HEK293 (cell line): ENCODE data around the gene REC8.
A peak's percentile ranks its signal among the peaks of the same experiment; 100 is the strongest.

Experiments used
- BCL11A ChIP-seq: fragments of 450-650 bp; formaldehyde crosslinking; IDR thresholded peaks from 2 replicates; pipeline ENCODE4 v1.5.1; 2016; ENCODE audit warnings: low read depth, missing biosample characterization, missing genetic modification characterization
- BCL6B ChIP-seq: fragments of 450-650 bp; formaldehyde crosslinking; IDR thresholded peaks from 2 replicates; pipeline ENCODE4 v1.5.1; 2017; ENCODE audit warnings: missing biosample characterization, missing genetic modification characterization
- ELK4 ChIP-seq: IDR thresholded peaks from 2 replicates; pipeline ENCODE4 v1.6.1; 2011; ENCODE audit warnings: mild to moderate bottlenecking, low read depth, low read length, borderline replicate concordance
- FEZF1 ChIP-seq: fragments of 450-650 bp; formaldehyde crosslinking; IDR thresholded peaks from 2 replicates; pipeline ENCODE4 v1.5.1; 2016; ENCODE audit warnings: missing biosample characterization, missing genetic modification characterization
- KLF10 ChIP-seq: fragments of 450-650 bp; IDR thresholded peaks from 2 replicates; pipeline ENCODE4 v1.5.1; 2018; ENCODE audit warnings: missing biosample characterization, mild to moderate bottlenecking, missing genetic modification characterization
- KLF16 ChIP-seq: fragments of 450-650 bp; formaldehyde crosslinking; IDR thresholded peaks from 2 replicates; pipeline ENCODE4 v1.5.1; 2017; ENCODE audit warnings: missing biosample characterization, missing genetic modification characterization
- KLF9 ChIP-seq: fragments of 450-650 bp; formaldehyde crosslinking; IDR thresholded peaks from 2 replicates; pipeline ENCODE4 v1.5.1; 2016; ENCODE audit warnings: missing biosample characterization, missing genetic modification characterization, low read depth
- RBAK ChIP-seq: fragments of 450-650 bp; formaldehyde crosslinking; IDR thresholded peaks from 2 replicates; pipeline ENCODE4 v1.5.1; 2016; ENCODE audit warnings: missing biosample characterization, missing genetic modification characterization
- SCRT2 ChIP-seq: fragments of 450-650 bp; formaldehyde crosslinking; IDR thresholded peaks from 2 replicates; pipeline ENCODE4 v1.5.1; 2016; ENCODE audit warnings: missing biosample characterization, missing genetic modification characterization
- YY2 ChIP-seq: fragments of 450-650 bp; formaldehyde crosslinking; IDR thresholded peaks from 2 replicates; pipeline ENCODE4 v1.5.1; 2016; ENCODE audit warnings: missing biosample characterization, missing genetic modification characterization
- ZBTB11 ChIP-seq: fragments of 450-650 bp; formaldehyde crosslinking; conservative IDR thresholded peaks from 2 replicates; pipeline ENCODE4 v1.5.1; 2016; ENCODE audit warnings: low read depth, missing biosample characterization, missing genetic modification characterization
- ZBTB8A ChIP-seq: fragments of 450-650 bp; formaldehyde crosslinking; IDR thresholded peaks from 2 replicates; pipeline ENCODE4 v1.5.1; 2016; ENCODE audit warnings: missing biosample characterization, missing genetic modification characterization
- ZNF146 ChIP-seq: fragments of 450-650 bp; formaldehyde crosslinking; IDR thresholded peaks from 2 replicates; pipeline ENCODE4 v1.5.1; 2016; ENCODE audit warnings: missing biosample characterization, missing genetic modification characterization
- ZNF175 ChIP-seq: fragments of 450-650 bp; formaldehyde crosslinking; IDR thresholded peaks from 2 replicates; pipeline ENCODE4 v1.5.1; 2016; ENCODE audit warnings: missing biosample characterization, missing genetic modification characterization
- ZNF2 ChIP-seq: fragments of 450-650 bp; formaldehyde crosslinking; IDR thresholded peaks from 2 replicates; pipeline ENCODE4 v1.5.1; 2016; ENCODE audit warnings: missing biosample characterization, missing genetic modification characterization
- ZNF202 ChIP-seq: fragments of 450-650 bp; formaldehyde crosslinking; IDR thresholded peaks from 2 replicates; pipeline ENCODE4 v1.5.1; 2016; ENCODE audit warnings: missing biosample characterization, missing genetic modification characterization, borderline replicate concordance
- ZNF350 ChIP-seq: fragments of 450-650 bp; formaldehyde crosslinking; IDR thresholded peaks from 2 replicates; pipeline ENCODE4 v1.5.0; 2017; ENCODE audit warnings: missing biosample characterization, mild to moderate bottlenecking, missing genetic modification characterization
- ZNF423 ChIP-seq: fragments of 450-650 bp; formaldehyde crosslinking; IDR thresholded peaks from 2 replicates; pipeline ENCODE4 v1.5.1; 2016; ENCODE audit warnings: missing biosample characterization, missing genetic modification characterization
- ZNF433 ChIP-seq: fragments of 450-650 bp; formaldehyde crosslinking; IDR thresholded peaks from 2 replicates; pipeline ENCODE4 v1.5.1; 2016; ENCODE audit warnings: missing biosample characterization, missing genetic modification characterization, low read depth
- ZNF473 ChIP-seq: fragments of 450-650 bp; formaldehyde crosslinking; IDR thresholded peaks from 2 replicates; pipeline ENCODE4 v1.5.1; 2017; ENCODE audit warnings: missing biosample characterization, missing genetic modification characterization
- ZNF600 ChIP-seq: fragments of 450-650 bp; formaldehyde crosslinking; IDR thresholded peaks from 2 replicates; pipeline ENCODE4 v1.5.1; 2016; ENCODE audit warnings: missing biosample characterization, missing genetic modification characterization
- ZNF629 ChIP-seq: fragments of 450-650 bp; formaldehyde crosslinking; IDR thresholded peaks from 2 replicates; pipeline ENCODE4 v1.5.1; 2017; ENCODE audit warnings: missing biosample characterization, missing genetic modification characterization
- ZNF639 ChIP-seq: fragments of 450-650 bp; formaldehyde crosslinking; IDR thresholded peaks from 2 replicates; pipeline ENCODE4 v1.5.1; 2016; ENCODE audit warnings: missing biosample characterization, missing genetic modification characterization
- ZNF654 ChIP-seq: fragments of 450-650 bp; formaldehyde crosslinking; IDR thresholded peaks from 2 replicates; pipeline ENCODE4 v1.5.1; 2016; ENCODE audit warnings: low read depth, missing biosample characterization, missing genetic modification characterization
- ZNF670 ChIP-seq: fragments of 450-650 bp; formaldehyde crosslinking; IDR thresholded peaks from 2 replicates; pipeline ENCODE4 v1.5.1; 2016; ENCODE audit warnings: missing biosample characterization, missing genetic modification characterization, low read depth
- TF ChIP-seq, protein P1 (sequence below): fragments of 450-650 bp; formaldehyde crosslinking; IDR thresholded peaks from 2 replicates; pipeline ENCODE4 v1.5.1; 2017; ENCODE audit warnings: missing biosample characterization, mild to moderate bottlenecking, missing genetic modification characterization, moderate library complexity
- TF ChIP-seq, protein P2 (sequence below): fragments of 450-650 bp; formaldehyde crosslinking; IDR thresholded peaks from 2 replicates; pipeline ENCODE4 v1.5.1; 2016; ENCODE audit warnings: missing biosample characterization, missing genetic modification characterization
- TF ChIP-seq, protein P3 (sequence below): fragments of 450-650 bp; IDR thresholded peaks from 2 replicates; pipeline ENCODE4 v1.5.1; 2018; ENCODE audit warnings: missing biosample characterization, mild to moderate bottlenecking, missing genetic modification characterization

Gene REC8

DNA sequence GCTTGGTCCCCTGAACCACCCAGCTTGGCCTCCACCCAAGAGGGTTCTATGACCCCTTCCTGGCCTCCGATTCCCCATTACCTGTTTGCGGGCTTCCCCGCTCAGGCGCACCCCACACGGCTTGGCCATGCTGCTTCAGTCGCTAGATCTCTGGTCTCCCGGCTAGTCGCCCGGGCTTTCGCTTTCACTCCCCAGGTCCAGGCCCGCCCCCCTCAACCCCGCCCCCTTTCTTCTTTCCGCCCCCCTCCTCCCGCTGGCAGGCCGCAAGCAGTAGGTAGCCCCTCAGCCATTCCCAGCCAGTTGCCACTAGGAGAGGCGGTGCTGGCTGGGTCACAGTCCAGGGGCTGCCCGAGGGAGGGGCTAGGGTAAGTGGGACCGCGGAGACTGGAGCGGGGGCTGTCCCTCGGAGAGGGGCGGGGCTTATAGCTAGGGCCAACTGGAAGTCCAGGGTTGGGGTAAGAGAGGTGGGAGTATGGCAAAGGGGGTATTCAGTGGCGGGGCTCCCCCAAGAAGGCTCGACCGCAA, 25.4 kb upstream of the REC8 start, which contains the start of gene PSME2 (continued):
- TF ChIP-seq ZNF629 = no peak
- TF ChIP-seq YY2 = no peak
- peak; percentile 81 for TF ChIP-seq KLF16 (tag by site-specific recombination)
- no peak for TF ChIP-seq ZNF423 (tag by site-specific recombination)
- no peak for TF ChIP-seq ZNF473 (tag by site-specific recombination)
- no peak for TF ChIP-seq ZNF146 (tag by site-specific recombination)
- TF ChIP-seq FEZF1 (tag by site-specific recombination) = peak; percentile 74
- TF ChIP-seq ZNF2 (tag by site-specific recombination) = 0 out of 2 replicates have a peak, but pooled peaks have one; percentile 22
- no peak for TF ChIP-seq SCRT2 (tag by site-specific recombination)
- TF ChIP-seq, protein P1, sequence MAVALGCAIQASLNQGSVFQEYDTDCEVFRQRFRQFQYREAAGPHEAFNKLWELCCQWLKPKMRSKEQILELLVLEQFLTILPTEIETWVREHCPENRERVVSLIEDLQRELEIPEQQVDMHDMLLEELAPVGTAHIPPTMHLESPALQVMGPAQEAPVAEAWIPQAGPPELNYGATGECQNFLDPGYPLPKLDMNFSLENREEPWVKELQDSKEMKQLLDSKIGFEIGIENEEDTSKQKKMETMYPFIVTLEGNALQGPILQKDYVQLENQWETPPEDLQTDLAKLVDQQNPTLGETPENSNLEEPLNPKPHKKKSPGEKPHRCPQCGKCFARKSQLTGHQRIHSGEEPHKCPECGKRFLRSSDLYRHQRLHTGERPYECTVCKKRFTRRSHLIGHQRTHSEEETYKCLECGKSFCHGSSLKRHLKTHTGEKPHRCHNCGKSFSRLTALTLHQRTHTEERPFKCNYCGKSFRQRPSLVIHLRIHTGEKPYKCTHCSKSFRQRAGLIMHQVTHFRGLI (tag by site-specific recombination) = no peak
- no peak for TF ChIP-seq RBAK (tag by site-specific recombination)
- peak; percentile 24; the same call in 1 of the 2 replicates for TF ChIP-seq ZBTB8A
- TF ChIP-seq, protein P2, sequence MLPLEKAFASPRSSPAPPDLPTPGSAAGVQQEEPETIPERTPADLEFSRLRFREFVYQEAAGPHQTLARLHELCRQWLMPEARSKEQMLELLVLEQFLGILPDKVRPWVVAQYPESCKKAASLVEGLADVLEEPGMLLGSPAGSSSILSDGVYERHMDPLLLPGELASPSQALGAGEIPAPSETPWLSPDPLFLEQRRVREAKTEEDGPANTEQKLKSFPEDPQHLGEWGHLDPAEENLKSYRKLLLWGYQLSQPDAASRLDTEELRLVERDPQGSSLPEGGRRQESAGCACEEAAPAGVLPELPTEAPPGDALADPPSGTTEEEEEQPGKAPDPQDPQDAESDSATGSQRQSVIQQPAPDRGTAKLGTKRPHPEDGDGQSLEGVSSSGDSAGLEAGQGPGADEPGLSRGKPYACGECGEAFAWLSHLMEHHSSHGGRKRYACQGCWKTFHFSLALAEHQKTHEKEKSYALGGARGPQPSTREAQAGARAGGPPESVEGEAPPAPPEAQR = no peak
- TF ChIP-seq ZBTB11 = no peak
- TF ChIP-seq ZNF175 = no peak
- no peak for TF ChIP-seq KLF10 (tag by site-specific recombination)
- TF ChIP-seq ZNF350 (tag by site-specific recombination) = no peak
- no peak for TF ChIP-seq ELK4
- TF ChIP-seq BCL6B (tag by site-specific recombination) = no peak
- TF ChIP-seq ZNF202 (tag by site-specific recombination) = no peak
- no peak for TF ChIP-seq ZNF670 (tag by site-specific recombination)
- no peak for TF ChIP-seq BCL11A (tag by site-specific recombination)
- no peak for TF ChIP-seq ZNF433
- no peak for TF ChIP-seq ZNF654 (tag by site-specific recombination)
- no peak for TF ChIP-seq ZNF639 (tag by site-specific recombination)
- TF ChIP-seq ZNF600 = no peak
- TF ChIP-seq KLF9 (tag by site-specific recombination) = peak; percentile 67
- TF ChIP-seq, protein P3, sequence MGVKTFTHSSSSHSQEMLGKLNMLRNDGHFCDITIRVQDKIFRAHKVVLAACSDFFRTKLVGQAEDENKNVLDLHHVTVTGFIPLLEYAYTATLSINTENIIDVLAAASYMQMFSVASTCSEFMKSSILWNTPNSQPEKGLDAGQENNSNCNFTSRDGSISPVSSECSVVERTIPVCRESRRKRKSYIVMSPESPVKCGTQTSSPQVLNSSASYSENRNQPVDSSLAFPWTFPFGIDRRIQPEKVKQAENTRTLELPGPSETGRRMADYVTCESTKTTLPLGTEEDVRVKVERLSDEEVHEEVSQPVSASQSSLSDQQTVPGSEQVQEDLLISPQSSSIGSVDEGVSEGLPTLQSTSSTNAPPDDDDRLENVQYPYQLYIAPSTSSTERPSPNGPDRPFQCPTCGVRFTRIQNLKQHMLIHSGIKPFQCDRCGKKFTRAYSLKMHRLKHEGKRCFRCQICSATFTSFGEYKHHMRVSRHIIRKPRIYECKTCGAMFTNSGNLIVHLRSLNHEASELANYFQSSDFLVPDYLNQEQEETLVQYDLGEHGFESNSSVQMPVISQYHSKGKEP (tag by site-specific recombination) = no peak
